Neuronal stem cell (in vitro differentiated cells): Measurements from ENCODE around the gene CIDEB.

Experiments used
- DNase-seq: peaks from one replicate; pipeline ENCODE4 v3.0.0-alpha.2; 2013; ENCODE audit warnings: low spot score
- H2AFZ ChIP-seq: one replicate; pipeline ENCODE4 v1.6.1; 2013; ENCODE audit warnings: mild to moderate bottlenecking, low read length, inconsistent platforms
- H2AK5ac ChIP-seq: 2 replicates; pipeline ENCODE4 v1.6.1; 2013; ENCODE audit warnings: low read depth, mild to moderate bottlenecking, inconsistent platforms, low read length, moderate library complexity, mixed read lengths
- H2BK120ac ChIP-seq: 2 replicates; pipeline ENCODE4 v1.6.1; 2013; ENCODE audit warnings: low read depth, mild to moderate bottlenecking, inconsistent platforms, low read length, moderate library complexity, mixed read lengths
- H2BK12ac ChIP-seq: one replicate; pipeline ENCODE4 v1.6.1; 2013; ENCODE audit warnings: low read length, inconsistent platforms
- H2BK15ac ChIP-seq: 2 replicates; pipeline ENCODE4 v1.6.1; 2013; ENCODE audit warnings: mild to moderate bottlenecking, low read length, inconsistent platforms, mixed read lengths
- H2BK5ac ChIP-seq: one replicate; pipeline ENCODE4 v1.6.1; 2013; ENCODE audit warnings: inconsistent platforms, mild to moderate bottlenecking, low read length, moderate library complexity
- H3K14ac ChIP-seq: one replicate; pipeline ENCODE4 v1.6.1; 2013; ENCODE audit warnings: low read length, inconsistent platforms
- H3K18ac ChIP-seq: 2 replicates; pipeline ENCODE4 v1.6.1; 2013; ENCODE audit warnings: low read length, inconsistent platforms
- H3K23ac ChIP-seq: 2 replicates; pipeline ENCODE4 v1.6.1; 2013; ENCODE audit warnings: low read depth, mild to moderate bottlenecking, mixed read lengths, low read length, inconsistent platforms; ENCODE audit not compliant: poor library complexity
- H3K27ac ChIP-seq: replicated peaks from 3 replicates; pipeline ENCODE4 v1.5.1; 2013; ENCODE audit warnings: low read length, inconsistent platforms
- H3K27me3 ChIP-seq, 3 experiments: 2 replicates each; pipeline ENCODE4 v1.6.1; 2013; ENCODE audit warnings: low read length in 3 of 3, mild to moderate bottlenecking in 2 of 3, inconsistent platforms in 1 of 3, low read depth in 1 of 3, mixed read lengths in 1 of 3, moderate library complexity in 1 of 3; ENCODE audit not compliant: control insufficient read depth in 3 of 3, insufficient read depth in 3 of 3
- H3K36me3 ChIP-seq, 2 donors: replicated peaks in 1 of 2; 2 replicates each; pipeline ENCODE4 v1.6.1; 2013; ENCODE audit warnings: low read length in 2 of 2; ENCODE audit not compliant: control insufficient read depth in 2 of 2, insufficient read depth in 2 of 2
- H3K4ac ChIP-seq: 2 replicates; pipeline ENCODE4 v1.6.1; 2013; ENCODE audit warnings: inconsistent platforms, mild to moderate bottlenecking, low read length, moderate library complexity
- H3K4me1 ChIP-seq, 2 donors: 1 replicate in 1 of 2; 2 replicates in 1 of 2; pipeline ENCODE4 v1.6.1; 2013; ENCODE audit warnings: low read length in 2 of 2, low read depth in 1 of 2; ENCODE audit not compliant: control insufficient read depth in 2 of 2, insufficient read depth in 1 of 2
- H3K4me2 ChIP-seq: one replicate; pipeline ENCODE4 v1.6.1; 2013; ENCODE audit warnings: mild to moderate bottlenecking, low read length, inconsistent platforms; ENCODE audit not compliant: insufficient read depth, poor library complexity, severe bottlenecking
- H3K4me3 ChIP-seq, 2 donors: 2 replicates each; pipeline ENCODE4 v1.5.1; 2013; ENCODE audit warnings: low read length in 2 of 2, mild to moderate bottlenecking in 2 of 2, inconsistent platforms in 1 of 2, moderate library complexity in 1 of 2
- H3K79me1 ChIP-seq: one replicate; pipeline ENCODE4 v1.6.1; 2013; ENCODE audit warnings: low read depth, mild to moderate bottlenecking, inconsistent platforms, low read length, moderate library complexity
- H3K9ac ChIP-seq: one replicate; pipeline ENCODE4 v1.6.1; 2013; ENCODE audit warnings: mild to moderate bottlenecking, low read depth, low read length, inconsistent platforms; ENCODE audit not compliant: poor library complexity
- H3K9me3 ChIP-seq, 2 donors: replicated peaks in 1 of 2; 2 replicates each; pipeline versions ENCODE3 to v1.6.1; 2013; ENCODE audit warnings: low read length in 2 of 2, mild to moderate bottlenecking in 2 of 2, inconsistent platforms in 1 of 2, low read depth in 1 of 2, mixed read lengths in 1 of 2, moderate library complexity in 1 of 2; ENCODE audit not compliant: control insufficient read depth in 2 of 2, insufficient read depth in 1 of 2
- H4K8ac ChIP-seq: one replicate; pipeline ENCODE4 v1.6.1; 2013; ENCODE audit warnings: low read depth, mild to moderate bottlenecking, inconsistent platforms, low read length, moderate library complexity
- H4K91ac ChIP-seq: one replicate; pipeline ENCODE4 v1.6.1; 2013; ENCODE audit warnings: low read length, low read depth, mild to moderate bottlenecking, inconsistent platforms; ENCODE audit not compliant: poor library complexity
- WGBS, 2 donors: extraction: QIAGEN DNeasy Blood & Tissue Kit; methylation state at CpG; one replicate each; pipeline ENCODE4 v1.1.7; 2013; ENCODE audit warnings: missing lambda C conversion rate in 2 of 2, mixed read lengths in 1 of 2; ENCODE audit not compliant: insufficient read length in 2 of 2, insufficient replicate concordance in 1 of 2; ENCODE audit errors: extremely low coverage in 2 of 2; 5-methylcytosine and 5-hydroxymethylcytosine counted together

The CIDEB gene

GRCh38 chr14:24273422-24273998 is 34.3 kb downstream of the CIDEB start:
- no peaks in the 10 kb centered on the region for H3K79me1 ChIP-seq
- no peak overlapping the region for H2BK5ac ChIP-seq
- no peak overlapping the region for H3K4ac ChIP-seq
- H2AFZ ChIP-seq, result no peak overlapping the region
- no peak overlapping the region for H3K18ac ChIP-seq
- no peak overlapping the region for H3K4me2 ChIP-seq
- no CpG with 5 or more reads among the region's 3 CpGs for WGBS, 2 donors
- H3K27me3 ChIP-seq, result no peaks in the 10 kb centered on the region
- H2AK5ac ChIP-seq, result no peak overlapping the region
- no peak overlapping the region for H3K27ac ChIP-seq
- H3K36me3 ChIP-seq, result peaks cover 0 to 4% of the 10 kb centered on the region in 2 donors
- DNase-seq, result no peak
- H3K23ac ChIP-seq, result no peak overlapping the region
- H2BK12ac ChIP-seq, result no peak overlapping the region
- peaks cover 4 to 6% of the 10 kb centered on the region in 2 donors for H3K4me1 ChIP-seq
- no peak overlapping the region for H4K91ac ChIP-seq
- H3K14ac ChIP-seq, result no peak overlapping the region
- H2BK120ac ChIP-seq, result no peak overlapping the region
- no peak overlapping the region for H2BK15ac ChIP-seq
- H3K4me3 ChIP-seq, result no peak overlapping the region
- no peak overlapping the region for H3K9ac ChIP-seq
- peaks cover 0 to 1% of the 10 kb centered on the region in 2 donors for H3K9me3 ChIP-seq
- H4K8ac ChIP-seq, result no peak overlapping the region

DNA sequence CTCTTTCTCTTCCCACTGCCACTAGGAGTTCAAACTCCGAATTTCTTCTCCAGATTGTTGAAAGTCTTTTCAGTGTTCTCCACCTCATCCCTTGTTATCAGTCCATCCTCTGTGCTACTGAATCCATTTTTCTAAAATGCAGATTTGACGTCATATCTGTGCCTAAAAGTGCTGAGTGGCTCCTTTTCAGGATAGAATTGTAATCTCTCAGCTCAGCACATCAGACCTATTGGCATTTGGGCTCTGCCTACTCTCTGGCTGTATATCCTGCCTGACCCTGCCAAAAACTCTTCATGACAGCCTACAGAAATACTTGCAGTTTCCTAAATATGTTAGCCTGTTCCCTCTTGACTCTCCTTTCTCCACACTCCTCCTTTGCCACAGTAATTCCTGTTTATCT is 35.3 kb downstream of the CIDEB start:
- no peak overlapping the region for H2BK120ac ChIP-seq
- H3K4me2 ChIP-seq, result no peak overlapping the region
- no peak overlapping the region for H2AK5ac ChIP-seq
- no peak overlapping the region for H2BK15ac ChIP-seq
- peaks cover 4 to 6% of the 10 kb centered on the region in 2 donors for H3K4me1 ChIP-seq
- H3K27me3 ChIP-seq, result no peaks in the 10 kb centered on the region
- no peaks in the 10 kb centered on the region for H3K79me1 ChIP-seq
- H3K14ac ChIP-seq, result no peak overlapping the region
- H2BK12ac ChIP-seq, result no peak overlapping the region
- H3K23ac ChIP-seq, result no peak overlapping the region
- H3K9me3 ChIP-seq, result peaks cover 0 to 1% of the 10 kb centered on the region in 2 donors
- WGBS, 2 donors, result no CpG with 5 or more reads among the region's 2 CpGs
- H4K8ac ChIP-seq, result no peak overlapping the region
- H3K9ac ChIP-seq, result no peak overlapping the region
- H3K27ac ChIP-seq, result no peak overlapping the region
- no peak overlapping the region for H2AFZ ChIP-seq
- no peak overlapping the region for H3K18ac ChIP-seq
- H3K4ac ChIP-seq, result no peak overlapping the region
- no peak overlapping the region for H2BK5ac ChIP-seq
- DNase-seq, result no peak
- H3K36me3 ChIP-seq, result peaks cover 0 to 6% of the 10 kb centered on the region in 2 donors
- H3K4me3 ChIP-seq, result no peak overlapping the region
- no peak overlapping the region for H4K91ac ChIP-seq

DNA sequence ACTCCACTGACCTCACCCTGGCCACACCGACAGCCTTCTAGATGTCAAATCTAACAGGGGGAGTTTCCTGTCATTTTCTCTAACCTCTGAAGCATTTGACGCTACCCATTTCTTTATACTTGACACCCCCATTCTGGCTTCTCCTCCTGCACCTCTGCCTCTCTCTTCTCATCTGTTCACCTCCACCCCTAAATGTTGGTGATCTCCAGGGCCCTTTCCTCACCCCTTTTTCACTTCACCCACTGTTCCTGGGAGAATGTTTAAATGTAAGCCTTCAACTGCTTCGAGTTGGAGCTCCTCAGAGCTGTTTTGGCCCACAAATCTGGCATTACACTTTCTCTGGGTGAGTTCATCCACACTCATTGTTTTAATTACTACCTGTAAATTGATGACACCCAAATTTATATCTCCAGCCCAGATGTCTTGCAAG is 35.9 kb downstream of the CIDEB start:
- Histone ChIP-seq H3K4me1 (peaks cover 4 to 6% of the 10 kb centered on the region in 2 donors), H2BK120ac (no peak overlapping the region), H3K27ac (no peak overlapping the region), H3K14ac (no peak overlapping the region), H3K36me3 (peaks cover 2 to 10% of the 10 kb centered on the region in 2 donors), H3K4ac (no peak overlapping the region), H3K4me2 (no peak overlapping the region), H3K27me3 (no peaks in the 10 kb centered on the region), H3K9me3 (peaks cover 0 to 1% of the 10 kb centered on the region in 2 donors), H2BK15ac (no peak overlapping the region), H3K18ac (peak overlapping the region; percentile 67), H4K91ac (no peak overlapping the region), H2AFZ (peak overlapping the region; percentile 93), H4K8ac (no peak overlapping the region), H3K4me3 (peak overlapping the region; percentile 71 to 93), H2BK12ac (no peak overlapping the region), H3K79me1 (no peaks in the 10 kb centered on the region), H2AK5ac (peak overlapping the region; percentile 10), H3K9ac (peak overlapping the region; percentile 87), H2BK5ac (no peak overlapping the region), H3K23ac (peak overlapping the region; percentile 77)
- no CpG with 5 or more reads among the region's 3 CpGs for WGBS, 2 donors
- no peak for DNase-seq

GRCh38 chr14:24271134-24271833 is 36.5 kb downstream of the CIDEB start, which contains the start of gene RABGGTA:
Gene RABGGTA, minus strand, starts transcription at chr14:24271597. Its CDS starts 482 bp downstream, at chr14:24271115.
- DNase-seq, result peak; percentile 90
- Histone ChIP-seq H3K27ac (peak within 1 kb of the TSS; percentile 90), H3K79me1 (no peaks in the 10 kb centered on the region), H2BK5ac (peak within 1 kb of the TSS; percentile 88), H2AFZ (peak within 1 kb of the TSS; percentile 93), H3K9me3 (peaks cover 0 to 1% of the 10 kb centered on the region in 2 donors), H4K8ac (no peak within 1 kb of the TSS), H2BK15ac (no peak within 1 kb of the TSS), H3K4me2 (peak within 1 kb of the TSS; percentile 68), H3K14ac (no peak within 1 kb of the TSS), H3K4me3 (peak within 1 kb of the TSS; percentile 71 to 93), H4K91ac (no peak within 1 kb of the TSS), H3K23ac (peak within 1 kb of the TSS; percentile 77), H2BK120ac (peak within 1 kb of the TSS; percentile 88), H3K27me3 (no peaks in the 10 kb centered on the region), H2BK12ac (no peak within 1 kb of the TSS), H3K4ac (no peak within 1 kb of the TSS), H3K36me3 (peaks cover 6 to 15% of the 10 kb centered on the region in 2 donors), H3K9ac (peak within 1 kb of the TSS; percentile 91), H2AK5ac (peak within 1 kb of the TSS; percentile 10), H3K18ac (peak within 1 kb of the TSS; percentile 99), H3K4me1 (peaks cover 4 to 6% of the 10 kb centered on the region in 2 donors)
- WGBS, 2 donors, result no CpG with 5 or more reads among the region's 61 CpGs
